ENCODE data around the gene NFIB.

The NFIB gene

GRCh38 chr9:14057368-14058324, 256.3 kb downstream of the NFIB start:
- Histone ChIP-seq H3K9me3 (ENCODE audit: control insufficient read depth, low read length) (no peaks in the 10 kb centered on the region), H3K27ac (ENCODE audit: low read depth, low read length, severe bottlenecking) (no peak overlapping the region), H3K36me3 (ENCODE audit: control insufficient read depth, insufficient read depth, low read length) (no peaks in the 10 kb centered on the region), H3K4me3 (ENCODE audit: extremely low read depth, insufficient read depth, low read length, poor library complexity, severe bottlenecking) (no peak overlapping the region), H3K4me1 (ENCODE audit: control insufficient read depth, insufficient read depth, low read length, poor library complexity, severe bottlenecking) (peaks cover 10% of the 10 kb centered on the region)
- 67 to 75% methylated on average over 7 to 9 of the region's 13 CpGs for WGBS, 2 experiments (ENCODE audit: insufficient coverage in 2 of 2)

- Histone ChIP-seq H3K4me3 (ENCODE audit: extremely low read depth, insufficient read depth, low read length, poor library complexity, severe bottlenecking) (no peak overlapping the region), H3K36me3 (ENCODE audit: control insufficient read depth, insufficient read depth, low read length) (no peaks in the 10 kb centered on the region), H3K9me3 (ENCODE audit: control insufficient read depth, low read length) (no peaks in the 10 kb centered on the region), H3K4me1 (ENCODE audit: control insufficient read depth, insufficient read depth, low read length, poor library complexity, severe bottlenecking) (peaks cover 10% of the 10 kb centered on the region), H3K27ac (ENCODE audit: low read depth, low read length, severe bottlenecking) (peak overlapping the region; percentile 82)
- WGBS, 2 experiments (ENCODE audit: insufficient coverage in 2 of 2) = 44 to 57% methylated on average over 2 to 3 of the region's 3 CpGs
These were observed 257.6 kb downstream of the NFIB start for GRCh38 chr9:14056316-14056861.

GRCh38 chr9:14054096-14054495, 259.8 kb downstream of the NFIB start:
- H3K9me3 ChIP-seq (ENCODE audit: control insufficient read depth, low read length) = no peaks in the 10 kb centered on the region
- no peak overlapping the region for H3K27ac ChIP-seq (ENCODE audit: low read depth, low read length, severe bottlenecking)
- no peak overlapping the region for H3K4me3 ChIP-seq (ENCODE audit: extremely low read depth, insufficient read depth, low read length, poor library complexity, severe bottlenecking)
- H3K36me3 ChIP-seq (ENCODE audit: control insufficient read depth, insufficient read depth, low read length) = no peaks in the 10 kb centered on the region
- peaks cover 10% of the 10 kb centered on the region for H3K4me1 ChIP-seq (ENCODE audit: control insufficient read depth, insufficient read depth, low read length, poor library complexity, severe bottlenecking)
- WGBS, 2 experiments (ENCODE audit: insufficient coverage in 2 of 2) = 92 to 100% methylated on average over 1 to 2 of the region's 2 CpGs

GRCh38 chr9:14052359-14052758, 261.6 kb downstream of the NFIB start:
- Histone ChIP-seq H3K4me3 (ENCODE audit: extremely low read depth, insufficient read depth, low read length, poor library complexity, severe bottlenecking) (no peak overlapping the region), H3K9me3 (ENCODE audit: control insufficient read depth, low read length) (no peaks in the 10 kb centered on the region), H3K36me3 (ENCODE audit: control insufficient read depth, insufficient read depth, low read length) (no peaks in the 10 kb centered on the region), H3K4me1 (ENCODE audit: control insufficient read depth, insufficient read depth, low read length, poor library complexity, severe bottlenecking) (peaks cover 7% of the 10 kb centered on the region), H3K27ac (ENCODE audit: low read depth, low read length, severe bottlenecking) (no peak overlapping the region)
- WGBS, 2 experiments (ENCODE audit: insufficient coverage in 2 of 2) = 83% methylated on average over 1 of the region's 2 CpGs; no CpG with 5 or more reads in 1 of the 2 experiments

- H3K4me3 ChIP-seq (ENCODE audit: extremely low read depth, insufficient read depth, low read length, poor library complexity, severe bottlenecking) = no peak overlapping the region
- H3K27ac ChIP-seq (ENCODE audit: low read depth, low read length, severe bottlenecking) = no peak overlapping the region
- no peaks in the 10 kb centered on the region for H3K9me3 ChIP-seq (ENCODE audit: control insufficient read depth, low read length)
- H3K4me1 ChIP-seq (ENCODE audit: control insufficient read depth, insufficient read depth, low read length, poor library complexity, severe bottlenecking) = no peaks in the 10 kb centered on the region
- H3K36me3 ChIP-seq (ENCODE audit: control insufficient read depth, insufficient read depth, low read length) = no peaks in the 10 kb centered on the region
These were observed 262.5 kb downstream of the NFIB start for GRCh38 chr9:14051419-14051818.

GRCh38 chr9:14043483-14043882, 270.5 kb downstream of the NFIB start:
- no peaks in the 10 kb centered on the region for H3K36me3 ChIP-seq (ENCODE audit: control insufficient read depth, insufficient read depth, low read length)
- H3K4me1 ChIP-seq (ENCODE audit: control insufficient read depth, insufficient read depth, low read length, poor library complexity, severe bottlenecking) = no peaks in the 10 kb centered on the region
- WGBS, 2 experiments (ENCODE audit: insufficient coverage in 2 of 2) = 100% methylated on average over 1 of the region's 1 CpG; no CpG with 5 or more reads in 1 of the 2 experiments
- no peak overlapping the region for H3K4me3 ChIP-seq (ENCODE audit: extremely low read depth, insufficient read depth, low read length, poor library complexity, severe bottlenecking)
- no peak overlapping the region for H3K27ac ChIP-seq (ENCODE audit: low read depth, low read length, severe bottlenecking)
- H3K9me3 ChIP-seq (ENCODE audit: control insufficient read depth, low read length) = no peaks in the 10 kb centered on the region

- Histone ChIP-seq H3K9me3 (ENCODE audit: control insufficient read depth, low read length) (no peaks in the 10 kb centered on the region), H3K4me3 (ENCODE audit: extremely low read depth, insufficient read depth, low read length, poor library complexity, severe bottlenecking) (no peak overlapping the region), H3K36me3 (ENCODE audit: control insufficient read depth, insufficient read depth, low read length) (no peaks in the 10 kb centered on the region), H3K4me1 (ENCODE audit: control insufficient read depth, insufficient read depth, low read length, poor library complexity, severe bottlenecking) (no peaks in the 10 kb centered on the region), H3K27ac (ENCODE audit: low read depth, low read length, severe bottlenecking) (no peak overlapping the region)
- WGBS, 2 experiments (ENCODE audit: insufficient coverage in 2 of 2) = 94% methylated on average over 2 of the region's 4 CpGs; no CpG with 5 or more reads in 1 of the 2 experiments
These were observed 276.6 kb downstream of the NFIB start for GRCh38 chr9:14037331-14037730.

GRCh38 chr9:14033067-14033466, 280.9 kb downstream of the NFIB start:
- Histone ChIP-seq H3K9me3 (ENCODE audit: control insufficient read depth, low read length) (no peaks in the 10 kb centered on the region), H3K36me3 (ENCODE audit: control insufficient read depth, insufficient read depth, low read length) (no peaks in the 10 kb centered on the region), H3K4me3 (ENCODE audit: extremely low read depth, insufficient read depth, low read length, poor library complexity, severe bottlenecking) (no peak overlapping the region), H3K4me1 (ENCODE audit: control insufficient read depth, insufficient read depth, low read length, poor library complexity, severe bottlenecking) (peaks cover 6% of the 10 kb centered on the region), H3K27ac (ENCODE audit: low read depth, low read length, severe bottlenecking) (no peak overlapping the region)
- WGBS, 2 experiments (ENCODE audit: insufficient coverage in 2 of 2) = 100% methylated on average over 1 of the region's 3 CpGs; no CpG with 5 or more reads in 1 of the 2 experiments

Data from mesodermal cell (in vitro differentiated cells).